RPMI7951 (cell line): ENCODE data around the gene PRKAR1A. TPM values are rescaled to one million over a fixed set of nuclear protein-coding genes. Genes with fewer than 3 reads are reported as not detected.

Source experiments
- DNase-seq: peaks from one replicate; pipeline ENCODE4 v3.0.0-alpha.2; 2012; ENCODE audit warnings: low read depth
- total RNA-seq: library from RNA; depleted of rRNA; stranded (reverse); fragments of >200 nt; shearing (Covaris generic); gene quantifications from 2 replicates; pipeline ENCODE4 v1.2.3, GENCODE V29; 2014

The PRKAR1A gene
- total RNA-seq, 1 experiment from 2014 or later = 208 TPM

GRCh38 chr17:68542698-68543463, 30.7 kb downstream of the PRKAR1A start:
- no peak for DNase-seq

DNA sequence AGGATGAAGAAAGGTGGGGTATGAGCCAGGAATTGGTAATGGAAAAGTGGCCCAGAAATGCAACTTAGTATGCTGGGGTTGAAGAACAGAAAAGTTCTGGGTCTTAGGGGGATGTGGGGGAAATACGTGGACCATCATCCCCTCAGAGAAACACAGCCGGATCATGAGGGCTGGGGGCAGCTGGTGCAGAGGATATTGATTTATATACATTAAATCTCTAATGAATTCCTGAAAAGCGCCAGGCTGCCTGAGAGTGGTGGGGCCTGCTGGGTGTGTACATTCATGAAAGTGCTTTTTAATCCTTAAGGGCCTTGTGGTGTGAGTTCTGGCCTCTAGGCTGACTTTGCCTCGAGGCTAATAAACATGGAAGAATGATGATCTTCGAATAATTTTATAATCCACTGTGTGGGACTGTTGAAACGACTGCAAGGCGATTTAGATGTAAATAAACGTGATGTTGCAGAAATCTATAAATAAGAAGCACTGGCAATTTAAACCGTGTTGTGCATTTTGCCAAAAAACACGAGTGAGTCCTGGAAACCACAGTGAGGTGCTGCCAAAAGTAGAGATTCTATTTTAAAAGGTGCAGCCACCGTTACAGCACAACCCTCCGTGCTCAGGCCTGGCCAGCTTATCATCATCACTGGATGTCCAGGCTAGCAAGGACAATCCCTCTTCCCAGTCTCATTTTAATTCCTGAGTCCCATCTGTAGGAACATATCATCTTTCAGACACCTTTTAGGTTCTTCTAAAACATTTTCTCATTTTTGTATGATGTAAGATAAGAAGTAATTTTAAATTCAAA, 32.1 kb downstream of the PRKAR1A start:
- no peak for DNase-seq

- no peak for DNase-seq
These were observed 44.3 kb downstream of the PRKAR1A start for GRCh38 chr17:68556551-68556950.

DNA sequence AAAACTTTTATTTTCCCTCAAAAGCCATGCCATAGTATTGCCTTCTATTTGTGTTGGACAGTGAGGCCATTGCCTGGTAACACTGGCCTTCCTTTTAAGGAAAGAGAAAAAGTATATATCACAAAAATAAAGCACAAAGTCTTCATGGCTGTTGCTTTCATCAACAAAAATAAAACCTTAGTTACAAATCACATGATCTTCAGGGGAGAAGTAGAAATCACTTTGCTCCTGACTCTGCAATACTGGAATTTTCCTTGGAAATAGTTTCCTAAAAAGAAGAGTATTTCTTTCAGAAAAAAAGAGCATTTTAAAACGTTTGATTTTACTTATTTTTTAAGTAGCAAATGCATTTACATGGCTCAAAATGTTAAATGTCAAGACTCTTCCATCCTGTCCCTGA, 47.1 kb downstream of the PRKAR1A start:
- no peak for DNase-seq

DNA sequence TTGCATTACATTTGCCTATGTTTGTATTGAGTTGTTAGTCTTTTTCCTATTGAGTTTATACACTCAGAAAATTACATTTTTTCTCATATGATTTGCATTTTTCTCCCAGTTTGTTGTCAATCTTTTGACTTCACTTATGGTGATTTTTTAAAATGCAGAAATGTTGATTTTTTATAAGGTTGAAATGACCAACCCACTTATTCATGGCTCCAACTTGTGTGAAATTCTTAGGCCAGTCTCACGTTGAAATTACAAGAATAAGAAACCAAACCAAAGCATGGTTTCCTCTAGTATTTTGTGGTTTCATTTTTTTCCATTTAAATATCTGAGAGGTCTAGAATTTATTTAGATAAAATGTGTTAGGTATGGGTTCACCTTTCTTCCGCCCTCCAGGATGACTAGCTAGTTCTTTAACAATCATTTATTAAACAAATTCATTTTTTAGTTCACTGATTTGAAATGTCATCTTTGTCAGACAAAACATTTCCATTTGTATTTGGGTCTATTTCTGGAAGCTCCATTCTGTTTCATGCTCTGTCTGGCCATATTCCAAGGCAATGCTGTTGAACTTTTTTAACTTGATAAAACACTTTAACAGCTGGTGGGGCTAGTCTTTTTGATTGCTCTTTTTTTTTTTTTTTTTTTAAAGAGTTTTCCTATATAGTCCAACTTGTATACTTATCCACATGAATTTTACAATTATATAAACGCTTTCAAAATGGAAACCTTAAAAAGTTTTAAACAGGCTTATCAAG, 48.9 kb downstream of the PRKAR1A start:
- DNase-seq = no peak

- DNase-seq = no peak
These were observed 50.5 kb downstream of the PRKAR1A start for GRCh38 chr17:68562736-68563135.

DNA sequence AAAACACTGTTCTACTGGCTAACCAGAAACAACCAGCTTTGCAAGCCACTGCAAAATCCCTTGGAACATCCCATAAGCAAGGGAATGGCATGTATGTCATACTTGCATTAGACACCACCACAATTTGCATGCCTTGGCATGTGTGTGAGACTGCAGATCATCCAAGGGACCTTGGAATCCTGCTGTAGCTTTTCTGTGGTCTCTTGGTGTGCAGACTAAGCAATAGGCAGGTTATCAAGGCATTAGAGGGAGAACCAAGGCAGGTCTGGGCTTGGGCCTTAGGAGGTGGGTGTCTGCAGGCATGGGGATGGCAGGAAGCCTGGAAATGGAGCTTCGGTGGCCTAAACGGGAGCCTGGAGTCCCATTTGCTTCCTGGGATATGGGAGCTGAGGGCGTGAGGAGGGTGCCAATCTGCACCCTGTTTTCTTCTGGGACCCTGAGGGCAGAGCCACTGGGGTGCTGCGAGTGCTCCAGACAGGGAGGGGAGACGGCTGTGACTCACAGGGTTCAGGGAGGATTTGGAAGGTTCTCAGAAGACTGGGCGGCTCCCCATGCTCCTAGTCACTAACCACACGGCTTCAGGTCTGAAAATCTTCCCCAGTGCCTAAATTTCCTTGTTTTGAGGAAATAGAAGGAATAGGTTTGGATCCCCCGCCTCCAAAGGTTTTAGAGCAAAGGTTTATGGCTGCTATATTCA, 52.3 kb downstream of the PRKAR1A start:
- DNase-seq = no peak

DNA sequence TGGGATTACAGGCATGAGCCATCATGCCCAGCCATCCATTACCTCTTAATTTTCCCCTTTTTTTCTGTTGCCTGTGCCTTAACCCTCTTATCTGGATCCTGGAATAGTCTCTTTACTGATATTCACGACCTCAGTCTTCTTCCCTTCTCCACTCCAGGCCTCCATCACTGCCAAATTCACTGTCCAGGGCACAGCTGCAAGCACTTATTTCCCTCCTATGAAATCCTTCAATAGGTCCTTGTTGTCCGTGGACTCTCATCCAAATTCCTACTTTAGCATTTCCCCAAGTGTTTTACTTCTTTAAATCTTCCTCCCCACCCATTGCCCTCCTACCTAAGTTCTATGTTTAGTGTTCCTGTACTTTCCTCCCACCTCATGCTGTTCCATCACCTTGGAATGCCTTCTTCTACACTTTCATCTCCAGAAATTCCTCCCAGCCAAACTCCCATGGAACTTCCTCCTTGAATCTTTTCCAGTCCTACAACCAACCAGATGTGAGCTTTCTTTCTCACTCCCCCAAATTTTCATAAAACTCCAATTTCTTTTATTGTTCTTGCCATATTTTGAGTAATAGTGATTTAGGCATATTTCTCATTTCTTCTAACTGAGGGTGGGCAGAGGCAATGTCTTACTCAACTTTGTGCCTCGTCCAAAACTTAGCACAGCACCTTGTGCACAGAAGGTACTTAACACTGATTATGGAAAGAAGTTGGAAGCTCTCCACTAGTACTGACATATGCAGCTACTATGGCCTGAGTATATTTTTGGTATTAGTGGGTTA, 53.6 kb downstream of the PRKAR1A start:
- DNase-seq = no peak

DNA sequence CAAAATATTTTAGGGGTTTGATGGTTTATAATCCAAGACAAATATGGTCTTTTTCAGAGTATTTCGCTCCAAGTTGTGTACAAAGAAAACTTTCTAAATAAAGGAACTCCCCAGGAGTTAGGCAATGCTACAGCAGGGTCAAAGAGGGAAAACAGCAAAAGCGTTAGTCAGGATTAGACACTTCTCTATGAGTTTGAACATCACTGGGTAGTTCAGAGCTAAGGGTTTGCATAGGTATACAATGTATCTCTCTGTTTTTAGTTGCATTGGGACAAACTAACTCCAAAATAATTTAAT, 54.2 kb downstream of the PRKAR1A start:
- no peak for DNase-seq

DNA sequence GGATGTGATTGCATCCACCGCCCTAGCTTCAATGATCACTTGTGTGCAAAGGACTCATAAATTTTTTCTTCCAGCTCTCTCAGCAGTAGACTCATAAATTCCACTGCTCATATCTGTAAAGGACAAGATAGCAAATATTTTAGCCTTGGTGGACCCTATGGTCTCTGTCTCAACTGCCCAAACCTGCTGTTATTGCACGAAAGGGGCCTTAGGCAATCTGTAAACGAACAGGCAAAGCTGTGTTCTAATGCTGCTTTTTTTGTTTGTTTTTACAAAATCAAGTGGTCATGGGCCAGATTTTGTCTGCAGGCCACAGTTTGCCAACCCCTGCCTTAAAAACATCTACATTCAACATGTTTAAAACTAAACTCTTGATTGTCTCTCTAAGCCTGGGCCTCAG, 54.8 kb downstream of the PRKAR1A start:
- peak; percentile 28 for DNase-seq

DNA sequence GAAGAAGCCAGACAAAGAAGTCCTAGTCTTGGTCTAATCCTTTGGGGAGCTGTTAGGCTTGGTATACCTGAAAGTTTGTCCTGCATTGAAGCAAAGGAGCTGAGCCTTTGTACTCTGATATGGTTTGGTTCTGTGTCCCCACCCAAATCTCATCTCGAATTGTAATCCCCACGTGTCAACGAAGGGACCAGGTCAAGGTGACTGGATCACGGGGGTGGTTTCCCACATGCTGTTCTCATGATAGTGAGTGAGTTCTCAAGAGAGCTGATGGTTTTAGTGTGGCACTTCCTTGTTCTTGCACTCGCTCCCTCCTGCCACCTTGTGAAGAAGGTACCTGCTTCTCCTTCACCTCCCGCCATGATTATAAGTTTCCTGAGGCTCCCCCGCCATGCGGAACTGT, 55.4 kb downstream of the PRKAR1A start:
- no peak for DNase-seq

GRCh38 chr17:68568581-68568980, 56.4 kb downstream of the PRKAR1A start:
- no peak for DNase-seq

DNA sequence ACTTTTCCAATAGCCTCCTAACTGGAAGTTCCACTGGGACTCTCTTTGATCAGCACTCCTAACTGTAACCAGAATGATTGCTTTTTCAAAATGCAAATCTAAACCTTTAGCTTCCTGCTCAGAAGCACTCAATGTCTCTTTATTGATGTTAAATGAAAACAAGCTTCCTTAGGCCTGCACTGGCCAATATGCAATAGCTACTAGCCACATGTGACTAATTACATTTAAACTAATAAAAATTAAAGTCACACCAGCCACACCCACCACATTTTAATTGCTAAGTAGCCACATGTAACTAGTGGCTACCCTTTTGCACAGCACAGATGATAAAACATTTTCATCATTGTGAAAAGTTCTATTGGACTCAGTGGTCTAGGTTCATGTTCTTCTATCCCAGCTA, 57.1 kb downstream of the PRKAR1A start:
- DNase-seq = no peak

DNA sequence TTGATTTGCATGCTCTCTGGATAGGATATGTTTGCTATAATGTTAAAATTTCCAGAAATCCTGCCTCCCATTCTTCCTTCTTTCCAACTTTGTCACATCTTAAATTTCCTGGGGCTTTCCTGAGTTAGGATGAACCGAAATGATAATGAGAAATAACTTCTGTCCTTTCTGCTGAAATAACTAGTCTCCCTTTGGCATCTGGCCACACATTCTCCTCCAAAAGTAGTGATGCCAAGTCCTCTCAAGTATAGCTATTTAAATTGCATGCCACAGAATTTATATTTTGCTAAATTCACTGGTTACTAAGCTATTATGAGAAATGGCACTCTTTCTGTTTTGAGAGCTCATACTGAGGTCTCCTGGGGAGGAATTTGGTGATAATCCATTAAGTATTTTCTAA, 58.3 kb downstream of the PRKAR1A start:
- DNase-seq = no peak

DNA sequence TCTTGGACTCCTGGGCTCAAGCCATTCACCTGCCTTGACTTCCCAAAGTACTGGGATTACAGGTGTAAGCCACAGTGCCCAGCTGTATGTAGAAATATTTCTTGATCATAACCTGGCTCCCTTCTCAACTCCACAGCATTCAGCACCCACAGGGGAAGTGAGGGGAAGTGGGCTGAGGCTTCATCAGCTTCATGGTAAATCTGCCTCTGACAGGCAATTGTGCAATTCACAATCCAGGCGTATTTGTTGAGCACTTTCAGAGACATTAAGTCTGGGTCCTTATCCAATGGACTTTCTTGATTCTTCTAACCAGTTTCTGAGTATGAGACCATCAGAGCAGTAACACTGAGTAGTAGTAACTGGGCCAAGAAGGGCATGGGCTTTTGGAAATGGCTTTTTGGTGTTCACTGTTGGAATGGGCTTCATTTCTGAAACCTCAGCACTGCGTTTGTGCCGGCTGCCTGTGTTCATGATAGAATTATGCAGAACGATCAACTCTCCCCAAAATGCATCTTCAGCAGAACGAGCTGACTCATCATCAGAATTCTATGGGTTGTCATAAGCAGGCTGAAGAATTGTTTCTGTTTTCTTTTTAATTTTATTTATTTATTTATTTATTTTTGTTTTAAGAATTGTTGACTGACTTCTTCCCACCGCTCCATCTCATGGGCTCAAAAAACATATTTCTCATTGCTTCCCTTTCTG, 60.1 kb downstream of the PRKAR1A start:
- no peak for DNase-seq

- DNase-seq = no peak
These were observed 61.1 kb downstream of the PRKAR1A start for GRCh38 chr17:68573338-68573737.

GRCh38 chr17:68576137-68576536, 63.9 kb downstream of the PRKAR1A start:
- no peak for DNase-seq

DNA sequence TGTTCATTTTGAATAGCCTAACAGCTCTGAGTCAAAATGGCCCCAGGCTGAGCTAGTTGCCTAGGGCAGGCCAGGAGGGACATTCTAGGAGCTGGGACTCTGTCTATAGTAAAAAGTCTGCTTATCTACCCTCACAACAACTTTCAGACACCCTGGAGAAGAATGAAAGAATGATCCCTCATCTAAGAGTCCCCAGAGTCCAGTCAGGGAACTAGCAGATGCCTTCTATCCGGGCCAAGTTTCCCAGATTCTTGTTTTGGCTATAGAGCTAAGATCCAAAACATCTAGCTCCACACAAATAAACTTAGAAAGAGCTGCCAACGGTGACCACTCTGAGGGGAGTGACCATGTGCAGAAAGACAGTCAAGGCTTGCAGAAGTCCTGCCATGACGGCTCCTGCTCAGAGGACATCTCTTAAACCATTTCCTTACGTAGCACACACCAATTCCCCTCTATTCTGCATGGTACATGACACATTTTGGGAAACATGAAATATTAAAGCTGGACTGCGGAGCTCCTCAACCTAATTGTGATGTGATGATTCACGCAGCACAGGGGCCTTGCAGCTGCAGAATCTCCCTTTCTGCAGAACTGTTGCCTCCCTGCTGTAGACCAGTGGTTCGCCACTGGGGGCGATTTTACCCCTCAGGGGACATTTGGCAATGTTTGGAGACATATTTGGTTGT, 64.7 kb downstream of the PRKAR1A start:
- DNase-seq = peak; percentile 77

DNA sequence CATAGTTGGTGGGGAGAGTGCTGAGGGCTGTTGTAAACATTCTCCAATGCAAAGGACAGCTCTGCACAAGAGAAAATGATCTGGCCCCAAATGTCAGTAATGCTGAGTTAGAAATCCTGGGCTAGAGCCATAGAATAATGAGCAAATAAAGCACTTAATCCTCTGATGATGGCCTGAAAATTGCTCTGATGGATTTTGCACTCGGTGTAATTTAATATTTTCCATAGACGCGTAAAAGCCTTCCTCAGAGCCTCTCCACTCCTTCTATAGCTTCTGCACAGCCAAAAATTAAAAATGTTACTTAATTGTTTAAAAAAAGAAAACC, 65.2 kb downstream of the PRKAR1A start:
- no peak for DNase-seq

GRCh38 chr17:68578236-68578635, 66.0 kb downstream of the PRKAR1A start:
- no peak for DNase-seq
